Measurements from ENCODE around the gene MYBPC3.
A peak's percentile ranks its signal among the peaks of the same experiment; 100 is the strongest.

The MYBPC3 gene

GRCh38 chr11:47305734-47306483 is 46.6 kb downstream of the MYBPC3 start:
- DNase-seq (ENCODE audit: low read depth in 2 of 2): peak in 1 of 2 donors; percentile 36
- H3K4me3 ChIP-seq (replicated peaks in 1 of 2; ENCODE audit: low read depth in 2 of 2, low read length in 2 of 2): no peak overlapping the region
- no peak for TF ChIP-seq CTCF (IDR thresholded peaks at IDR 0.05; ENCODE audit: low read depth, low read length)

- no peak overlapping the region for H3K4me3 ChIP-seq (replicated peaks in 1 of 2; ENCODE audit: low read depth in 2 of 2, low read length in 2 of 2)
- DNase-seq (ENCODE audit: low read depth in 2 of 2): no peak
- TF ChIP-seq CTCF (IDR thresholded peaks at IDR 0.05; ENCODE audit: low read depth, low read length): no peak
Measured at GRCh38 chr11:47302853-47303252, 49.6 kb downstream of the MYBPC3 start.

- no peak overlapping the region for H3K4me3 ChIP-seq (replicated peaks in 1 of 2; ENCODE audit: low read depth in 2 of 2, low read length in 2 of 2)
- no peak for DNase-seq (ENCODE audit: low read depth in 2 of 2)
- no peak for TF ChIP-seq CTCF (IDR thresholded peaks at IDR 0.05; ENCODE audit: low read depth, low read length)
Measured at GRCh38 chr11:47299078-47299477, 53.4 kb downstream of the MYBPC3 start.

- H3K4me3 ChIP-seq (replicated peaks in 1 of 2; ENCODE audit: low read depth in 2 of 2, low read length in 2 of 2): no peak overlapping the region
- no peak for TF ChIP-seq CTCF (IDR thresholded peaks at IDR 0.05; ENCODE audit: low read depth, low read length)
- peak in 1 of 2 donors; percentile 42 for DNase-seq (ENCODE audit: low read depth in 2 of 2)
Measured at GRCh38 chr11:47296045-47296444, 56.5 kb downstream of the MYBPC3 start.

- no peak for TF ChIP-seq CTCF (IDR thresholded peaks at IDR 0.05; ENCODE audit: low read depth, low read length)
- no peak for DNase-seq (ENCODE audit: low read depth in 2 of 2)
- no peak overlapping the region for H3K4me3 ChIP-seq (replicated peaks in 1 of 2; ENCODE audit: low read depth in 2 of 2, low read length in 2 of 2)
Measured at GRCh38 chr11:47295385-47295784, 57.1 kb downstream of the MYBPC3 start.

GRCh38 chr11:47289856-47290255 is 62.6 kb downstream of the MYBPC3 start:
- no peak for DNase-seq (ENCODE audit: low read depth in 2 of 2)
- TF ChIP-seq CTCF (IDR thresholded peaks at IDR 0.05; ENCODE audit: low read depth, low read length): no peak
- H3K4me3 ChIP-seq (replicated peaks in 1 of 2; ENCODE audit: low read depth in 2 of 2, low read length in 2 of 2): no peak overlapping the region

GRCh38 chr11:47288066-47288465 is 64.4 kb downstream of the MYBPC3 start:
- H3K4me3 ChIP-seq (replicated peaks in 1 of 2; ENCODE audit: low read depth in 2 of 2, low read length in 2 of 2): no peak overlapping the region
- DNase-seq (ENCODE audit: low read depth in 2 of 2): no peak
- TF ChIP-seq CTCF (IDR thresholded peaks at IDR 0.05; ENCODE audit: low read depth, low read length): no peak
